ENCODE results near the gene CAPN10.

CAPN10 gene

DNA sequence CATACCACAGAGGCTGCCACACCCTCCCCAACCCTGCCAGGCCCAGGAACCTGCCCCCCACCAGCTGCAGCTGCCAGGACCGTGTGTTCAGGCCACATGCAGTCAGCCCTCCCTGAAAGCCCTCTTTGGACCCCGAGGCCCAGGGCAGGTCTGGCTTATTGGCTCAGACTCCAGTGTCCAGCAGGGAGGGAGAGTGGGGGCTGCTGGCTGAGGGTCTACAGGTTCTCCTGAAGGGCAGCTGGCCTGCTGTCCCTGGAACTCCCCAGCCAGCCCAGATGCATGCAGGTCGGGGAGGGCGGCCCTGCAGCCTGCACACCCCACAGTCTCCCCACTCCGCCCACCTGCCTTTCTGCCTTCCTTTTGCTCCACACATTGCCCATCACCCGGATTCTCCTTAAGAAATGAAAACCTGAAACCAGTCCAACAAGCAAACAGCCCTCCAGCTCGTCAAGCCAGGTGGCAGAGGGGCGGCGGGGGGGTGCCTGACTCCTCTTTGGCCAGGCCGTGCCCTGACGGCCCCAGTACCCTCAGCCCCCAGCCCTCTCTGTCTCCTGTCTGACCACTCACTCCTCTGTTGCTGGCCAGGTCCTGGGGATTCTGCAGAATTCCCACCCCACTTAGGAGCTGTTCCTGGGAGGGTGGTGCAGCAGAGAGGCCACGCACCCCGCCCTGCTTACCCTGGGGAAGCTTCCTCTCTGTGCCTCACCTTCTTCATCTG lies 56.7 kb downstream of the CAPN10 start:
- TF ChIP-seq, protein P1, sequence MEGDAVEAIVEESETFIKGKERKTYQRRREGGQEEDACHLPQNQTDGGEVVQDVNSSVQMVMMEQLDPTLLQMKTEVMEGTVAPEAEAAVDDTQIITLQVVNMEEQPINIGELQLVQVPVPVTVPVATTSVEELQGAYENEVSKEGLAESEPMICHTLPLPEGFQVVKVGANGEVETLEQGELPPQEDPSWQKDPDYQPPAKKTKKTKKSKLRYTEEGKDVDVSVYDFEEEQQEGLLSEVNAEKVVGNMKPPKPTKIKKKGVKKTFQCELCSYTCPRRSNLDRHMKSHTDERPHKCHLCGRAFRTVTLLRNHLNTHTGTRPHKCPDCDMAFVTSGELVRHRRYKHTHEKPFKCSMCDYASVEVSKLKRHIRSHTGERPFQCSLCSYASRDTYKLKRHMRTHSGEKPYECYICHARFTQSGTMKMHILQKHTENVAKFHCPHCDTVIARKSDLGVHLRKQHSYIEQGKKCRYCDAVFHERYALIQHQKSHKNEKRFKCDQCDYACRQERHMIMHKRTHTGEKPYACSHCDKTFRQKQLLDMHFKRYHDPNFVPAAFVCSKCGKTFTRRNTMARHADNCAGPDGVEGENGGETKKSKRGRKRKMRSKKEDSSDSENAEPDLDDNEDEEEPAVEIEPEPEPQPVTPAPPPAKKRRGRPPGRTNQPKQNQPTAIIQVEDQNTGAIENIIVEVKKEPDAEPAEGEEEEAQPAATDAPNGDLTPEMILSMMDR (IDR thresholded peaks at IDR 0.05; ENCODE audit: low read depth, low read length), result no peak
- H3K9me3 ChIP-seq, result no peaks in the 10 kb centered on the region
- no peak overlapping the region for H3K4me3 ChIP-seq (ENCODE audit: low read depth, low read length)
- H3K36me3 ChIP-seq, result no peaks in the 10 kb centered on the region
- H3K4me1 ChIP-seq, result peaks cover 2% of the 10 kb centered on the region; the same call in 1 of the 2 replicates
- H3K27me3 ChIP-seq, result peaks cover 34% of the 10 kb centered on the region
- no peak for DNase-seq

GRCh38 chr2:240643811-240644150 lies 57.2 kb downstream of the CAPN10 start:
- H3K9me3 ChIP-seq, result no peaks in the 10 kb centered on the region
- peaks cover 2% of the 10 kb centered on the region; the same call in 1 of the 2 replicates for H3K4me1 ChIP-seq
- peaks cover 34% of the 10 kb centered on the region for H3K27me3 ChIP-seq
- TF ChIP-seq, protein P1 (IDR thresholded peaks at IDR 0.05; ENCODE audit: low read depth, low read length), result no peak
- H3K36me3 ChIP-seq, result no peaks in the 10 kb centered on the region
- H3K4me3 ChIP-seq (ENCODE audit: low read depth, low read length), result no peak overlapping the region
- no peak for DNase-seq

DNA sequence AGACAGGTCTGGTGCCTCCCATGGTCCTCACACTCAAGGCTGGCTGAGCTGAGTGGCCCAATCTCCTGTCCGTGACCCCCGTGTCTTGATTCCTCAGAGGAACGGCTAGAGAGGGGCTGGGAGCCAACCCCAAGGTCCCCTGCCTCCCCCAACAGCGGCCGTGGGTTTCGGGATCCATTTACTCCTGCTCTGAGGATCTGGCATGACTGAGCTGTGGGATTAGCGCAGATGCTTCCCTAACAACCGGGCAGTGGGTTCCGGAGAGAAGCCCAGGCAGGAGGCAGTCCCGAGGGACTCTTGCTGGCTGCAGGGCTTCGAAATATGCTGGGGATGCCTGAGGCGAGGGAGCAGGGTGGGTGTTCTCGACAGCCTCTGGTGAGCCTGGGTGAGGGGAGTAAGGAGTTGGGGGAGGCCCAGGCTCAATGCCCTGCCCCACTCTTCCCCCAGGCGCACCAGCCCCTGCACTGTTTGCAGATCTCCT lies 57.7 kb downstream of the CAPN10 start:
- H3K27me3 ChIP-seq, result peaks cover 32% of the 10 kb centered on the region
- H3K4me3 ChIP-seq (ENCODE audit: low read depth, low read length), result no peak overlapping the region
- H3K9me3 ChIP-seq, result no peaks in the 10 kb centered on the region
- H3K4me1 ChIP-seq, result peaks cover 2% of the 10 kb centered on the region; the same call in 1 of the 2 replicates
- H3K36me3 ChIP-seq, result no peaks in the 10 kb centered on the region
- DNase-seq, result peak; percentile 68
- TF ChIP-seq, protein P1 (IDR thresholded peaks at IDR 0.05; ENCODE audit: low read depth, low read length), result no peak

DNA sequence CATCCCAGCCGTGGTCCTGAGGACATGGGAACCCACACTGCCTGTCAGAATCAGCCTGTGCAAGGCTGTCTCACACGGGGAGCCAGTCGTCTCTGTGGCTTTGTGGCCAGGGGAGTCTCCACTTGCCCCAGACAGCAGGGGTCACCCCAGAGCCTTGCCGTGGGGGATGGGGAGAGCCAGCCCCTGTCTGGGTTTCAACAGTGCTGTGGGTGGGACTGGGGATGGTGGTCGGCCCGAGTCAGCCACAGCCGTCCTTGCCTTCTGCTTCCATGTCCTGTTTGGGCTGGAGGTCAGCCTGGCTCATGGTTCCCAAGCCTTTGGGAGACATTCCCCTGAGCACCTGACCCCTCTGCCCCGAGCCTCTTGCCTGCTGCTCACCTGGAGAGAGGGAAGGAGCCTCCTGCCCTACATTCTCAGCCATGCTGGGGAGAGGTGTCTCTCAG lies 58.3 kb downstream of the CAPN10 start:
- peaks cover 29% of the 10 kb centered on the region for H3K27me3 ChIP-seq
- H3K36me3 ChIP-seq, result no peaks in the 10 kb centered on the region
- DNase-seq, result no peak
- TF ChIP-seq, protein P1 (IDR thresholded peaks at IDR 0.05; ENCODE audit: low read depth, low read length), result no peak
- no peak overlapping the region for H3K4me3 ChIP-seq (ENCODE audit: low read depth, low read length)
- peaks cover 2% of the 10 kb centered on the region; the same call in 1 of the 2 replicates for H3K4me1 ChIP-seq
- no peaks in the 10 kb centered on the region for H3K9me3 ChIP-seq

- H3K27me3 ChIP-seq, result peaks cover 29% of the 10 kb centered on the region
- TF ChIP-seq, protein P1 (IDR thresholded peaks at IDR 0.05; ENCODE audit: low read depth, low read length), result no peak
- no peaks in the 10 kb centered on the region for H3K9me3 ChIP-seq
- no peak for DNase-seq
- H3K36me3 ChIP-seq, result no peaks in the 10 kb centered on the region
- H3K4me1 ChIP-seq, result peaks cover 2% of the 10 kb centered on the region; the same call in 1 of the 2 replicates
- H3K4me3 ChIP-seq (ENCODE audit: low read depth, low read length), result no peak overlapping the region
These were observed 58.8 kb downstream of the CAPN10 start for GRCh38 chr2:240645346-240645745.

- no peaks in the 10 kb centered on the region for H3K36me3 ChIP-seq
- DNase-seq, result no peak
- TF ChIP-seq, protein P1 (IDR thresholded peaks at IDR 0.05; ENCODE audit: low read depth, low read length), result no peak
- H3K4me1 ChIP-seq, result peaks cover 2% of the 10 kb centered on the region; the same call in 1 of the 2 replicates
- peaks cover 32% of the 10 kb centered on the region for H3K27me3 ChIP-seq
- no peaks in the 10 kb centered on the region for H3K9me3 ChIP-seq
- no peak overlapping the region for H3K4me3 ChIP-seq (ENCODE audit: low read depth, low read length)
These were observed 59.3 kb downstream of the CAPN10 start for GRCh38 chr2:240645801-240646175.

Measured in BE2C (cell line).